B cell (primary cell): ENCODE measurements around the gene ARHGEF3. TPM values are rescaled to one million over a fixed set of nuclear protein-coding genes. Genes with fewer than 3 reads are reported as not detected.

Source experiments
- ATAC-seq: fragments of 200-7000 bp; cut with Tn5 transposase; one replicate; pipeline ENCODE4 v1.10.0; 2021; ENCODE audit warnings: low read depth, mild to moderate bottlenecking, moderate number of reproducible peaks, moderate library complexity
- CTCF ChIA-PET: fragments of 350-600 bp; sonication (Branson Sonifier 250); formaldehyde crosslinking; loops from one replicate; lab custom pipeline; 2021; ENCODE audit warnings: antibody characterized with exemption, inconsistent platforms; lab: Charles Lee
- POLR2A ChIA-PET: fragments of 350-600 bp; sonication (Branson Sonifier 250); formaldehyde crosslinking; loops from one replicate; lab custom pipeline; 2021; ENCODE audit warnings: antibody characterized with exemption; lab: Charles Lee
- DNase-seq: peaks from one replicate; pipeline ENCODE4 v3.0.0; 2013
- H2AFZ ChIP-seq: 2 replicates; pipeline ENCODE4 v1.6.1; 2012; ENCODE audit warnings: mild to moderate bottlenecking, low read depth, low read length; ENCODE audit not compliant: insufficient read depth, poor library complexity, severe bottlenecking
- H3K27ac ChIP-seq, 2 donors: 1 replicate in 1 of 2; 2 replicates in 1 of 2; pipeline ENCODE4 v1.5.1; 2012 to 2013; ENCODE audit warnings: low read length in 2 of 2, mild to moderate bottlenecking in 2 of 2, moderate library complexity in 1 of 2
- H3K27me3 ChIP-seq, 4 experiments: fragments of 200-600 bp in 1 of 4; sonication (generic) in 1 of 4; replicated peaks in 1 of 4; 1 replicate in 2 of 4; 2 replicates in 2 of 4; pipeline versions ENCODE4 v1.6.1 to v1.7.0; 2013 to 2016; ENCODE audit warnings: low read length in 3 of 4, mild to moderate bottlenecking in 2 of 4, mixed read lengths in 1 of 4, moderate library complexity in 1 of 4; ENCODE audit not compliant: insufficient read depth in 4 of 4, control insufficient read depth in 3 of 4; ENCODE audit errors: control extremely low read depth in 1 of 4
- H3K36me3 ChIP-seq, 2 experiments: replicated peaks in 1 of 2; 1 replicate in 1 of 2; 2 replicates in 1 of 2; pipeline versions ENCODE4 v1.6.1 to v1.7.1; 2013; ENCODE audit warnings: low read length in 1 of 2; ENCODE audit not compliant: insufficient read depth in 2 of 2, control insufficient read depth in 1 of 2; ENCODE audit errors: control extremely low read depth in 1 of 2, extremely low read depth in 1 of 2
- H3K4me1 ChIP-seq, 2 donors: fragments of 200-600 bp in 1 of 2; sonication (generic) in 1 of 2; 1 replicate in 1 of 2; 2 replicates in 1 of 2; pipeline versions ENCODE4 v1.5.1 to v1.6.1; 2013 to 2017; ENCODE audit warnings: low read length in 2 of 2; ENCODE audit not compliant: control insufficient read depth in 2 of 2, insufficient read depth in 2 of 2
- H3K4me2 ChIP-seq: replicated peaks from 2 replicates; pipeline ENCODE3; 2012; ENCODE audit warnings: mild to moderate bottlenecking, low read depth, low read length; ENCODE audit not compliant: poor library complexity, severe bottlenecking
- H3K4me3 ChIP-seq, 5 experiments: fragments of 200-600 bp in 1 of 5; sonication (generic) in 1 of 5; 1 replicate in 3 of 5; 2 replicates in 2 of 5; pipeline versions ENCODE4 v1.5.1 to v1.7.0; 2011 to 2016; ENCODE audit warnings: low read length in 4 of 5, mild to moderate bottlenecking in 4 of 5, low read depth in 2 of 5, control low read depth in 1 of 5, moderate library complexity in 1 of 5; ENCODE audit not compliant: insufficient read depth in 1 of 5; ENCODE audit errors: control extremely low read depth in 1 of 5, extremely low read depth in 1 of 5
- H3K79me2 ChIP-seq: fragments of 200-600 bp; sonication (generic); one replicate; pipeline ENCODE4 v1.6.0; 2016; ENCODE audit warnings: low read length; ENCODE audit not compliant: control insufficient read depth, insufficient read depth
- H3K9ac ChIP-seq: fragments of 200-600 bp; sonication (generic); 2 replicates; pipeline ENCODE4 v1.6.1; 2017; ENCODE audit warnings: mild to moderate bottlenecking, low read length, moderate library complexity
- H3K9me3 ChIP-seq, 3 donors: one replicate each; pipeline versions ENCODE4 v1.6.1 to v1.7.1; 2013; ENCODE audit warnings: low read length in 2 of 3; ENCODE audit not compliant: control insufficient read depth in 2 of 3, insufficient read depth in 1 of 3; ENCODE audit errors: control extremely low read depth in 1 of 3
- H4K20me1 ChIP-seq: 2 replicates; pipeline ENCODE4 v1.6.0; 2012; ENCODE audit warnings: mild to moderate bottlenecking, low read length; ENCODE audit not compliant: insufficient read depth, control insufficient read depth, poor library complexity, severe bottlenecking
- H3K27ac Mint-ChIP-seq: one replicate; pipeline ENCODE4 v1.8.0; 2021; ENCODE audit warnings: mixed read lengths
- H3K27me3 Mint-ChIP-seq: one replicate; pipeline ENCODE4 v1.8.0; 2021; ENCODE audit warnings: mixed read lengths
- H3K4me1 Mint-ChIP-seq: one replicate; pipeline ENCODE4 v1.8.0; 2021; ENCODE audit warnings: mixed read lengths
- H3K4me3 Mint-ChIP-seq: one replicate; pipeline ENCODE4 v1.8.0; 2021; ENCODE audit warnings: mixed read lengths
- H3K9me3 Mint-ChIP-seq: one replicate; pipeline ENCODE4 v1.8.0; 2022; ENCODE audit warnings: mixed read lengths; ENCODE audit not compliant: insufficient read depth
- EZH2 ChIP-seq: IDR thresholded peaks from 2 replicates; pipeline ENCODE4 v1.6.1; 2012; ENCODE audit warnings: borderline replicate concordance, low read depth, mild to moderate bottlenecking, moderate library complexity, low read length; ENCODE audit not compliant: insufficient read depth, poor library complexity, severe bottlenecking
- WGBS: methylation state at CpG from one replicate; pipeline ENCODE4 v1.1.5; 2013; ENCODE audit warnings: missing lambda C conversion rate; ENCODE audit not compliant: insufficient coverage; 5-methylcytosine and 5-hydroxymethylcytosine counted together
- intact Hi-C: fragments of 100-400 bp; cut with micrococcal nuclease; formaldehyde crosslinking; loops from one replicate; pipeline ENCODE4 v1.10.0; 2022
- polyA plus RNA-seq: library from polyadenylated mRNA; depleted of rRNA; stranded (reverse); fragments of >200 nt; gene quantifications from 2 replicates; pipeline ENCODE4 v1.2.3, GENCODE V29; 2012
- total RNA-seq, 2 donors: library from RNA; stranded (reverse); fragments of 120-200 nt in 1 of 2; gene quantifications; 1 replicate in 1 of 2; 2 replicates in 1 of 2; pipeline versions ENCODE4 v1.2.3 to v1.2.4, GENCODE V29; 2013 to 2022
- TF ChIP-seq, protein P1 (sequence below): fragments of 200-600 bp; IDR thresholded peaks from one replicate; pipeline ENCODE4 v1.8.0; 2022; ENCODE audit warnings: antibody characterized with exemption, mild to moderate bottlenecking

The ARHGEF3 gene
- total and polyA plus RNA-seq, 2 donors (not counting 1 experiment from before 2014, with no cell fraction given): 30.8 to 33.5 TPM

DNA sequence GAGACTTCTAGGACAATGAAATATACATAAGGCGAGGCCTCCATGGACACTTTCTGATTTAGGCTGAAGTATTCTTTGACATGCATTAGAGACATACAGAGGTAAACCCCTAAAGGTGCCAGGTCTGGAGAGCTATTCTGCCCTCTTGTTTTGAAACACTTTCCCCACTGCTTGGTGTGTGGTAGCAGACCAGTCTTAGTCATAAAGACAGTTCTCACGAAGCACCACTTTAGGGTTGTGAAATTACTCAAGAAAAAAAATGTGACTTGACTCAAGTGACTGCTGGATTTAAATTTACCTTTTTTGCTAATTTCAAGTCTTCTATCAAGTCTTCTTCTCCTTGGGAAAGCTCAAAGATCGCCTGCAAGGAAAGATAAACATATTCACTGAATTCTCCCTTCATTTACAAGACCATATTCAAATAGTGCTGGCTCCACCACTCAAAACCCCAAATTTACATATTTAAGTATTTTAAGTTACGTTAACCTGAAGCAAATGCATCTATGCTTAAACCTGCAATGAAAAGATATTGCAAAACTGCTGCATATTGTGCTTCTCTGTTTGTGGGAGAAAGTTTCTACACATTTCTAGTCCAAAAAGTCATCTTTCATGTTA is 48.4 kb downstream of the ARHGEF3 start:
- TF ChIP-seq EZH2: no peak
- TF ChIP-seq, protein P1, sequence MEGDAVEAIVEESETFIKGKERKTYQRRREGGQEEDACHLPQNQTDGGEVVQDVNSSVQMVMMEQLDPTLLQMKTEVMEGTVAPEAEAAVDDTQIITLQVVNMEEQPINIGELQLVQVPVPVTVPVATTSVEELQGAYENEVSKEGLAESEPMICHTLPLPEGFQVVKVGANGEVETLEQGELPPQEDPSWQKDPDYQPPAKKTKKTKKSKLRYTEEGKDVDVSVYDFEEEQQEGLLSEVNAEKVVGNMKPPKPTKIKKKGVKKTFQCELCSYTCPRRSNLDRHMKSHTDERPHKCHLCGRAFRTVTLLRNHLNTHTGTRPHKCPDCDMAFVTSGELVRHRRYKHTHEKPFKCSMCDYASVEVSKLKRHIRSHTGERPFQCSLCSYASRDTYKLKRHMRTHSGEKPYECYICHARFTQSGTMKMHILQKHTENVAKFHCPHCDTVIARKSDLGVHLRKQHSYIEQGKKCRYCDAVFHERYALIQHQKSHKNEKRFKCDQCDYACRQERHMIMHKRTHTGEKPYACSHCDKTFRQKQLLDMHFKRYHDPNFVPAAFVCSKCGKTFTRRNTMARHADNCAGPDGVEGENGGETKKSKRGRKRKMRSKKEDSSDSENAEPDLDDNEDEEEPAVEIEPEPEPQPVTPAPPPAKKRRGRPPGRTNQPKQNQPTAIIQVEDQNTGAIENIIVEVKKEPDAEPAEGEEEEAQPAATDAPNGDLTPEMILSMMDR: no peak
- Histone ChIP-seq H3K79me2 (peaks cover 6% of the 10 kb centered on the region), H3K4me3 (peak overlapping the region in 2 of 5 experiments; percentile 72 to 86), H3K27me3 (no peaks in the 10 kb centered on the region), H3K27ac (peak overlapping the region; percentile 85 to 87), H3K9ac (peak overlapping the region; percentile 82), H3K4me1 (peaks cover 41 to 53% of the 10 kb centered on the region in 2 donors), H4K20me1 (no peaks in the 10 kb centered on the region), H3K4me2 (peak overlapping the region; percentile 85), H2AFZ (no peak overlapping the region), H3K36me3 (peaks cover 11 to 36% of the 10 kb centered on the region in 2 experiments), H3K9me3 (no peaks in the 10 kb centered on the region)
- H3K9me3 Mint-ChIP-seq: no peaks in the 10 kb centered on the region
- POLR2A ChIA-PET: interaction anchor here (0.6 to 3.7 kb wide), 7 partner anchors 27 to 71 kb away, joined by 3 to 33 read pairs (median 10); partner anchors contain the start of genes ARHGEF3 and TASOR
- intact Hi-C loops: loop anchor here (5.0 kb wide), 1 partner anchor 46 kb away; no protein-coding TSS in a partner anchor
- DNase-seq: peak; percentile 5
- CTCF ChIA-PET: interaction anchor here (0.7 to 7.6 kb wide), 10 partner anchors 9 to 236 kb away, joined by 3 to 176 read pairs (median 4); partner anchors contain the start of gene ARHGEF3
- peak overlapping the region; percentile 95 for H3K4me3 Mint-ChIP-seq
- ATAC-seq: no peak
- 43% methylated on average over 1 of the region's 4 CpGs for WGBS
- peaks cover 58% of the 10 kb centered on the region for H3K4me1 Mint-ChIP-seq
- H3K27me3 Mint-ChIP-seq: no peaks in the 10 kb centered on the region
- H3K27ac Mint-ChIP-seq: peak overlapping the region; percentile 95
